GM12801 (cell line): ENCODE measurements around the gene PTEN.

Experiments
- TF ChIP-seq, protein P1 (sequence below): IDR thresholded peaks from one replicate; pipeline ENCODE4 v1.5.1; 2011; ENCODE audit warnings: control low read depth; ENCODE audit not compliant: insufficient read length; ENCODE audit errors: extremely low read depth

The PTEN gene

DNA sequence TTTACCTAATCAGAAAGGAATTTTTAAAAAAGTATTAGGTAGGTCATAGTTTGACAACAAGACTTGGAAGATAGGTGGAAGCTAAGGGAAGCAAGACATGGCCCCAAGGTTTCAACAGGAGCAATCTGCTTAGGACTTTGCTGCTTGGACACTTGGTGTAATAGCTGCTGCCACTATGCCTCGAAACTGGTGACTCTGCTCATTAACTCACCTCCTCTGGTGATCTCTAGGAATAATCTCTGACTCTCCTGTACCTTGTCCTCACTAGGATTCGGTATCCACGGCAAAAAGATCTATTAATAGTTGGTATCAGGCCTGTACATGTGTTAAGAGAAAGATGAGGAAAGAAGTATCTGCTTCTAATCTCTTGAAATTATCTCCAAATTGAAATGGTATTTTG lies 53.1 kb downstream of the PTEN start:
- TF ChIP-seq, protein P1, sequence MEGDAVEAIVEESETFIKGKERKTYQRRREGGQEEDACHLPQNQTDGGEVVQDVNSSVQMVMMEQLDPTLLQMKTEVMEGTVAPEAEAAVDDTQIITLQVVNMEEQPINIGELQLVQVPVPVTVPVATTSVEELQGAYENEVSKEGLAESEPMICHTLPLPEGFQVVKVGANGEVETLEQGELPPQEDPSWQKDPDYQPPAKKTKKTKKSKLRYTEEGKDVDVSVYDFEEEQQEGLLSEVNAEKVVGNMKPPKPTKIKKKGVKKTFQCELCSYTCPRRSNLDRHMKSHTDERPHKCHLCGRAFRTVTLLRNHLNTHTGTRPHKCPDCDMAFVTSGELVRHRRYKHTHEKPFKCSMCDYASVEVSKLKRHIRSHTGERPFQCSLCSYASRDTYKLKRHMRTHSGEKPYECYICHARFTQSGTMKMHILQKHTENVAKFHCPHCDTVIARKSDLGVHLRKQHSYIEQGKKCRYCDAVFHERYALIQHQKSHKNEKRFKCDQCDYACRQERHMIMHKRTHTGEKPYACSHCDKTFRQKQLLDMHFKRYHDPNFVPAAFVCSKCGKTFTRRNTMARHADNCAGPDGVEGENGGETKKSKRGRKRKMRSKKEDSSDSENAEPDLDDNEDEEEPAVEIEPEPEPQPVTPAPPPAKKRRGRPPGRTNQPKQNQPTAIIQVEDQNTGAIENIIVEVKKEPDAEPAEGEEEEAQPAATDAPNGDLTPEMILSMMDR: no peak

DNA sequence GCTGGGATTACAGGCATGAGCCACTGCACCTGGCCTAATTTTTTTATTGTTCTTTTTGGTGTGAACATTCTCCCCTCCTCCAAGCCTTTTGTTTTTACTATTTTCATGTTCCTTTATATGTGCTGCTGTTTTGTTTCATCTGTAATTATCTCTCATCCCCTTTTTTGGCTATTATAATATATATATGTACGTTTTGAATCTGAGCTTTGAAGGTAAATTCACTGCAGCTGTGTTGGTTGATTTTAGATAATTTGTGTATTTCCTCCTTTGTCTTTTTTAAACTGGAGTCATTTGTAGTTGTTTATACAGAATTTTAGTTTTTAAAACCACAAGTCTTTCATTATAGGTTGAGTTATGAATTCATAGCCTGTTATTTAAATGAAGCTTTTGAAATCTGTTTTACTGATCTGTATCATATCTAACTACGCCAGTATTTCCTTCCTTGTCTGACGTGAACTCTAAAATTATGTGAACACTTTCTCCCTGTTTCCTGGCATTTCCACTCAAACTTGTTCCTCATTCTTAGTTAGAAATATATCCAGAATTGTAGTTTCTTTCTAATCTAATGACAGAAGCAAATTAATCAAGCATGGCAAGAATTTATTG lies 54.9 kb downstream of the PTEN start:
- TF ChIP-seq, protein P1: no peak

DNA sequence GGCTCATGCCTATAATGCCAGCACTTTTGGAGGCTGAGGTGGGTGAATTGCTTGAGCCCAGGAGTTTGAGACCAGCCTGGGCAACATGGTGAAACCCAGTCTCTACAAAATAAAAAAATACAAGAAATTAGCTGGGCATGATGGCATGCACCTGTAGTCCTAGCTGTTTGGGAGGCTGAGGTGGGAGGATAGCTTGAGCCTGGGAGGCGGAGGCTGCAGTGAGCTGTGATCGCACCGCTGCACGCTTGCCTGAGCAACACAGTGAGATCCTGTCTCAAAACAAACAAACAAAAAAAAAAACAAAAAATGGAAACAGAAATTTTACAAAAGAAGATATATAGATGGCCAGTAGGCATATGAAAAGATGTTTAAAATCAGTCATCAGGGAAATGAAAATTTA lies 57.1 kb downstream of the PTEN start:
- TF ChIP-seq, protein P1: no peak

DNA sequence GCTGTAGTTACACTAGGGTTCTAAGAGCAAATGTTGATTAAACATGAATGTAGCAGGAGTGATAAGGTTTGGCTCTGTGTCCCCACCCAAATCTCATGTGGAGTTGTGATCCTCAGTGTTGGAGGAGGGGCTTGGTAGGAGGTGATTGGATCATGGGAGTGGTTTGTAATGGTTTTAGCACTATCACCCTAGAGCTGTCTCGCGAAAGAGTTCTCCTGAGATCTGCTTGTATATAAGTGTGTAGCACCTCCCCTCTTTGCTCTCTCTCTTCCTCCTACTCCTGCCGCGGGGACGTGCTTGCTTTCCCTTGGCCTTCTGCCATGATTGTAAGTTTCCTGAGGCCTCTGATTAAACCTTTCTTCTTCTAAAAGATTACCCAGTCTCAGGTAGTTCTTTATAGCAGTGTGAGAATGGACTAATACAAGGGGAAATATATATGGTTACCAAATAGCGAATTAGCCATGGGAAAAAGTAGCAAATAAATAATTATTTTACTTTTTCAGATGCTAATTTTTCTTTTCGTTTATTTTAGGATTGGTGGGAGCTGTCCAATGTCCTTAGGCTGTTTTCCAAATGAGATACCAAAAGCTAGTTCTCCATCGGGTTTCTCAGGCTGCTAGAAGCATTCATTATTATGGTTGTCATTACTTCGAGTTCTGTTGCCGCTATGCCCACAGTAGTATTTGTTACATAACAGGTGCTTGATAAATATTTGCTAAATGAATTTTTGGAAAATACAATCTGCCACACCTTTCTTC lies 58.7 kb downstream of the PTEN start:
- TF ChIP-seq, protein P1: no peak

GRCh38 chr10:87923233-87923632 lies 59.8 kb downstream of the PTEN start:
- TF ChIP-seq, protein P1: no peak

GRCh38 chr10:87925570-87925969 lies 62.1 kb downstream of the PTEN start:
- TF ChIP-seq, protein P1: no peak

DNA sequence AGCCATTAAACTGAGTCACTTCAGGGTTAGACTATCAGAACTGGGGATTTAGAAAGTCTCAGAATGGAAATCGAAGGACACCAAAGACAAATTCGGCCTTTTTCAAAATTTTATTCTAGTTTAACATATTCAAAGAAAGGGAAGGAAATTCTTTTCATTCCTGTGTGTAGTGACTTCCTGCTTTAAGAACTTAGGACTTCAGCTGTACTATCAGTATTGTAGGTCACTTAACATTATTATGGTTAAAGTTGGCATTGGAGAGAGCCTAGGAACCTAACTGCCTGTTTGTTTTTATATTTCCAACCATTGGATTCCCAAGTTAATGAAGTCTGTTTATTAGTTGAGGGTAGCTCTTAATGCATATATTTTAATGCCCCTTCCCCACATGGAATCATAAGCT lies 63.7 kb downstream of the PTEN start:
- TF ChIP-seq, protein P1: no peak
